Breast epithelium (tissue), 4 donors: ENCODE data around the gene IL9R. TPM values are rescaled to one million over a fixed set of nuclear protein-coding genes. Genes with fewer than 3 reads are reported as not detected.

Experiments
- DNase-seq, 2 donors: peaks; one replicate each; pipeline ENCODE4 v3.0.0-alpha.2; 2019; ENCODE audit warnings: low spot score in 2 of 2
- H3K27ac ChIP-seq, 2 donors: fragments of 200-600 bp; sonication (generic) in 1 of 2; one replicate each; pipeline ENCODE4 v1.5.1; 2016 to 2019; ENCODE audit warnings: mild to moderate bottlenecking in 1 of 2
- H3K27me3 ChIP-seq, 2 donors: fragments of 200-600 bp; sonication (generic) in 1 of 2; one replicate each; pipeline versions ENCODE4 v1.5.1 to v1.6.0; 2017 to 2019; ENCODE audit warnings: control low read depth in 1 of 2, mild to moderate bottlenecking in 1 of 2
- H3K36me3 ChIP-seq: fragments of 200-600 bp; one replicate; pipeline ENCODE4 v1.5.1; 2019
- H3K4me1 ChIP-seq, 2 donors: fragments of 200-600 bp; sonication (generic); one replicate each; pipeline ENCODE4 v1.5.1; 2016 to 2019; ENCODE audit warnings: control low read depth in 1 of 2
- H3K4me3 ChIP-seq, 3 donors: fragments of 200-600 bp; sonication (generic); 1 replicate in 2 of 3; 2 replicates in 1 of 3; pipeline ENCODE4 v1.5.1; 2016 to 2019; ENCODE audit warnings: mild to moderate bottlenecking in 3 of 3, moderate library complexity in 2 of 3
- H3K9me3 ChIP-seq, 2 donors: fragments of 200-600 bp; sonication (generic) in 1 of 2; one replicate each; pipeline ENCODE4 v1.5.1; 2016 to 2019; ENCODE audit warnings: control low read depth in 1 of 2
- POLR2A ChIP-seq: fragments of 450-650 bp; IDR thresholded peaks from one replicate; pipeline ENCODE4 v1.6.1; 2016; ENCODE audit warnings: antibody characterized with exemption, mild to moderate bottlenecking, moderate library complexity
- POLR2AphosphoS5 ChIP-seq, 3 donors: sonication (generic); formaldehyde crosslinking; IDR thresholded peaks; one replicate each; pipeline ENCODE4 v1.6.1; 2017; ENCODE audit warnings: antibody characterized with exemption in 3 of 3
- intact Hi-C: fragments of 100-400 bp; cut with DNase I; formaldehyde crosslinking; loops from one replicate; pipeline ENCODE4 v1.15.1; 2023; ENCODE audit warnings: low total_unique reads
- total RNA-seq, 3 donors: library from RNA; depleted of rRNA; stranded (reverse); fragments of >200 nt; gene quantifications; one replicate each; pipeline ENCODE4 v1.1.0, GENCODE V29; 2016
- TF ChIP-seq, protein P1 (sequence below), 3 donors: fragments of 450-650 bp; IDR thresholded peaks; one replicate each; pipeline ENCODE4 v1.5.1; 2016 to 2017; ENCODE audit warnings: antibody characterized with exemption in 3 of 3, mild to moderate bottlenecking in 3 of 3, moderate library complexity in 3 of 3

IL9R gene, protein sequence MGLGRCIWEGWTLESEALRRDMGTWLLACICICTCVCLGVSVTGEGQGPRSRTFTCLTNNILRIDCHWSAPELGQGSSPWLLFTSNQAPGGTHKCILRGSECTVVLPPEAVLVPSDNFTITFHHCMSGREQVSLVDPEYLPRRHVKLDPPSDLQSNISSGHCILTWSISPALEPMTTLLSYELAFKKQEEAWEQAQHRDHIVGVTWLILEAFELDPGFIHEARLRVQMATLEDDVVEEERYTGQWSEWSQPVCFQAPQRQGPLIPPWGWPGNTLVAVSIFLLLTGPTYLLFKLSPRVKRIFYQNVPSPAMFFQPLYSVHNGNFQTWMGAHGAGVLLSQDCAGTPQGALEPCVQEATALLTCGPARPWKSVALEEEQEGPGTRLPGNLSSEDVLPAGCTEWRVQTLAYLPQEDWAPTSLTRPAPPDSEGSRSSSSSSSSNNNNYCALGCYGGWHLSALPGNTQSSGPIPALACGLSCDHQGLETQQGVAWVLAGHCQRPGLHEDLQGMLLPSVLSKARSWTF
- total RNA-seq = under 1 TPM; 0.16 to 0.44 (median 0.33) TPM

DNA sequence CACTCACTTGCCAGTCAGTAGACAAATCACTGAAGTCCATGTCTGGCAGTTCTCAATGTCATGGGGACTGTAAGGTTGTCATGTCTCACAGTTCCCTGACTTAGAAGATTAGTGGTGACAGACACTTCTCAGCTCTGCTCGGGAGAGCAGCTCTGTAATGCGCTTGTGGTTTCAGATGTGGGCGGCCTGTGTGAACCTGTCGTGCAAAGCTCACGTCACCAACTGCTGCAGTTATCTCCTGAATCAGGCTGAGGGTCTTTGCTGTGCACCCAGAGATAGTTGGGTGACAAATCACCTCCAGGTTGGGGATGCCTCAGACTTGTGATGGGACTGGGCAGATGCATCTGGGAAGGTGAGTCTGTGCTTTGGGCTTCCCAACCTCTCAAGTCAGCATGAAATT is at the start of gene IL9R:
Gene IL9R, plus strand, starts transcription at position 261 of the 400 bp plus-strand sequence. Its CDS starts 64 bp downstream, at position 325.
- H3K9me3 ChIP-seq = no peaks in the 10 kb centered on the region
- H3K36me3 ChIP-seq = no peaks in the 10 kb centered on the region
- H3K27me3 ChIP-seq = peaks cover 0 to 10% of the 10 kb centered on the region in 2 donors
- H3K4me3 ChIP-seq = no peak within 1 kb of the TSS
- TF ChIP-seq, protein P1, sequence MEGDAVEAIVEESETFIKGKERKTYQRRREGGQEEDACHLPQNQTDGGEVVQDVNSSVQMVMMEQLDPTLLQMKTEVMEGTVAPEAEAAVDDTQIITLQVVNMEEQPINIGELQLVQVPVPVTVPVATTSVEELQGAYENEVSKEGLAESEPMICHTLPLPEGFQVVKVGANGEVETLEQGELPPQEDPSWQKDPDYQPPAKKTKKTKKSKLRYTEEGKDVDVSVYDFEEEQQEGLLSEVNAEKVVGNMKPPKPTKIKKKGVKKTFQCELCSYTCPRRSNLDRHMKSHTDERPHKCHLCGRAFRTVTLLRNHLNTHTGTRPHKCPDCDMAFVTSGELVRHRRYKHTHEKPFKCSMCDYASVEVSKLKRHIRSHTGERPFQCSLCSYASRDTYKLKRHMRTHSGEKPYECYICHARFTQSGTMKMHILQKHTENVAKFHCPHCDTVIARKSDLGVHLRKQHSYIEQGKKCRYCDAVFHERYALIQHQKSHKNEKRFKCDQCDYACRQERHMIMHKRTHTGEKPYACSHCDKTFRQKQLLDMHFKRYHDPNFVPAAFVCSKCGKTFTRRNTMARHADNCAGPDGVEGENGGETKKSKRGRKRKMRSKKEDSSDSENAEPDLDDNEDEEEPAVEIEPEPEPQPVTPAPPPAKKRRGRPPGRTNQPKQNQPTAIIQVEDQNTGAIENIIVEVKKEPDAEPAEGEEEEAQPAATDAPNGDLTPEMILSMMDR (IDR thresholded peaks at IDR 0.05) = no peak
- no peak for TF ChIP-seq POLR2AphosphoS5 (IDR thresholded peaks at IDR 0.05)
- H3K4me1 ChIP-seq = no peaks in the 10 kb centered on the region
- no peak for DNase-seq
- intact Hi-C loops = no loop called here
- no peak within 1 kb of the TSS for H3K27ac ChIP-seq

DNA sequence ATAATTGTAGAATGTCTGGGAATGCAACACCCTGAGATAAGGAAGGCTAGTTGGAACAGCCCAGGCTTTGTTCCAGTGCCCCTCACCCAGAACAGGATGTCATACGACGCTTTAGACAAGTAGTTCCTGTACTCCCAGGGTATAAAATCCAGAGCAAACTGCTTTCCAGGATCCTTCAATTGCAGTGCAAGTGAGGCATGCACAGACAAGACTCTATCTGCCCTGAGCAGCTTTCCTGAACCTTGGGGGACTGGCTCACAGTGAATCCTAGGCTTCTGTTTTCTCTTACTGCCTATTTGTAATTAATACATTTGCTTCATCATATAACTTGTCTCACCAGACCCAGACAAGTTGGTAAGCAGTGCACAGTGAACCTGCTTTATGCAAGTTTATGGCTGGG is 48.4 kb upstream of the IL9R start:
- H3K36me3 ChIP-seq = no peaks in the 10 kb centered on the region
- no peak for DNase-seq
- H3K27me3 ChIP-seq = no peaks in the 10 kb centered on the region
- H3K9me3 ChIP-seq = no peaks in the 10 kb centered on the region
- no peak for TF ChIP-seq POLR2A
- TF ChIP-seq, protein P1 (IDR thresholded peaks at IDR 0.05) = no peak
- TF ChIP-seq POLR2AphosphoS5 (IDR thresholded peaks at IDR 0.05) = no peak
- H3K4me3 ChIP-seq = no peak overlapping the region
- intact Hi-C loops = no loop called here
- no peak overlapping the region for H3K27ac ChIP-seq
- no peaks in the 10 kb centered on the region for H3K4me1 ChIP-seq

DNA sequence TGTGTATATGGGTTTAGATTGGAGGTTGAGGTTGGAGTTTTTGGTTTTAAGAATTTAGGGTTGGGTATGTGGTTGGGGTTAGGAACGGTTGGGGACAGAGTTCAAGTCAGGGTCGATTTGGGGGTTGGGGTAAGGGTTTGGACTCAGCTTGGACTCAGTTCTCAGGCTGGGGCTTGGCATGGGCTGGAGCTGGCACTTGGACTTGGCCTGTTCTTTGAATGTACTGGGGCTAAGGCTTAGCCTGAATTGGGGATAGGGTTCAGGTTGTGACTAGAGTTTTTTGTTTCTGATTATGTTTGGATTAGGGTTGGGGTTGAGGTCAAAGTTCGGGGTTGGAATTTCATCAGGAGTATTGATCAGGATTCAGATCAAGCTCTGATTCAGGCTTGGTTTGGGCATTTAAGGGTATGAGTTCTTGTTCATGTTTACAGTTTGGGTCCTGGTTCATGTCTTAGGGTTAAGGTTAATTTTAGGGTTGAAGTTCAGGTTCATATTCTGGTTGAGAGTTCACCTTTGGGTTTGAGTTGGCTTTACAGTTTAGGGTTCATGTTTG is 46.2 kb upstream of the IL9R start:
- Histone ChIP-seq H3K4me3 (no peak overlapping the region), H3K36me3 (no peaks in the 10 kb centered on the region)

DNA sequence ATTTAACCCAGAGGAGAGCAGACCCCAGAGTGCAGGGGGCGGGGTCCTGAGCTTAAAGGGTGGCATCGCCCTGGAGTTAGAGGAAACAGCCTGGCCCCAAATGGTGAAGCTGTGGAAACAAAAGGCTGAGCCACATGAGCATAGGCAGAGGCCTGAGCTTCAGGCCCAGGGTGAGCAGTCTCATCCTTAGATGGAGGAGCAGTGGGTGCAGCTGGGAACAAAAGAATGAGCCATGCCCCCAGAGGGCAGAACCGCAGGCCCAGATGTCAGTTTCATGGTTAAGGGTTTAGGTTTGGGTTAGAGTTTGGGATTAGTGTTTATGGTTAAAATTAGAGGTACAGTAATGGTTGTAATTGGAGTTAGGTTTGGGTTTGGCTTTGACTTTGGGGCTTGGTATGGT is 44.4 kb upstream of the IL9R start:
- no peak overlapping the region for H3K4me3 ChIP-seq
- H3K27me3 ChIP-seq = no peaks in the 10 kb centered on the region
- TF ChIP-seq, protein P1 (IDR thresholded peaks at IDR 0.05) = no peak
- intact Hi-C loops = no loop called here
- H3K4me1 ChIP-seq = no peaks in the 10 kb centered on the region
- H3K27ac ChIP-seq = no peak overlapping the region
- no peaks in the 10 kb centered on the region for H3K9me3 ChIP-seq
- H3K36me3 ChIP-seq = no peaks in the 10 kb centered on the region
- no peak for DNase-seq

More for the DNA sequence above, 46.2 kb upstream of the IL9R start:
- H3K27me3 ChIP-seq = no peaks in the 10 kb centered on the region
- H3K27ac ChIP-seq = no peak overlapping the region
- no peak for TF ChIP-seq POLR2A
- TF ChIP-seq POLR2AphosphoS5 (IDR thresholded peaks at IDR 0.05) = no peak
- TF ChIP-seq, protein P1 (IDR thresholded peaks at IDR 0.05) = no peak
- H3K9me3 ChIP-seq = no peaks in the 10 kb centered on the region
- H3K4me1 ChIP-seq = no peaks in the 10 kb centered on the region
- intact Hi-C loops = no loop called here
- DNase-seq = no peak

DNA sequence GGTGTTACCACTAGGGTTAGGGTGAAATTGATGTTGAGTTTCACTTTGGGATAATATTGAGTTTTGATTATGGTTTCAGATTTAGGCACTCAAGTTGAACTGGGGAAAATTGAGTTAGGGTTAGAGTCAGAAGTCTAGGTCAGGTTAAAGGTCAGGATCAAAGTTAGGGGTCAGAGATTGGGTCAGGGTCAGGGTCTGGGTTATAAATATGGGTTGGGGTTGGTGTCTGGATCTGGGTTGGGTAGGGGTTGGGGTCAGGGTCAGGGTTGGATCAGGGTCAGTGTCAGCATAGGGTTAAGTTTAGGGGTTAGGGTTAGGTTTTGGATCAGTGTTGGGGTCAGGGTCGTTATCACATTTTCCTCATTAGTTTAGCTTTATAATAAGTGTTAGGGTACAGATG is 42.7 kb upstream of the IL9R start:
- H3K4me1 ChIP-seq = no peaks in the 10 kb centered on the region
- H3K27me3 ChIP-seq = no peaks in the 10 kb centered on the region
- H3K36me3 ChIP-seq = no peaks in the 10 kb centered on the region
- no peak overlapping the region for H3K4me3 ChIP-seq
- TF ChIP-seq, protein P1 (IDR thresholded peaks at IDR 0.05) = no peak
- TF ChIP-seq POLR2AphosphoS5 (IDR thresholded peaks at IDR 0.05) (no peak), POLR2A (no peak)
- H3K27ac ChIP-seq = no peak overlapping the region
- intact Hi-C loops = no loop called here
- no peak for DNase-seq
- H3K9me3 ChIP-seq = no peaks in the 10 kb centered on the region
